Muscle layer of duodenum (tissue), 2 donors: Measurements from ENCODE around the gene LHFPL2.

Experiments used
- H3K27ac ChIP-seq: one replicate; pipeline ENCODE4 v1.7.0; 2013; ENCODE audit warnings: mild to moderate bottlenecking, low read length
- H3K27me3 ChIP-seq: one replicate; pipeline ENCODE4 v1.7.0; 2013; ENCODE audit warnings: low read depth, mild to moderate bottlenecking, control low read depth, low read length
- H3K36me3 ChIP-seq, 2 donors: one replicate each; pipeline ENCODE4 v1.7.0; 2013; ENCODE audit warnings: low read length in 2 of 2, control low read depth in 1 of 2, mild to moderate bottlenecking in 1 of 2; ENCODE audit not compliant: insufficient read depth in 2 of 2, control insufficient read depth in 1 of 2
- H3K4me1 ChIP-seq, 2 donors: one replicate each; pipeline ENCODE4 v1.7.0; 2013; ENCODE audit warnings: low read length in 2 of 2, mild to moderate bottlenecking in 2 of 2, control low read depth in 1 of 2, moderate library complexity in 1 of 2; ENCODE audit not compliant: insufficient read depth in 2 of 2, control insufficient read depth in 1 of 2
- H3K4me3 ChIP-seq, 2 donors: one replicate each; pipeline ENCODE4 v1.7.0; 2013; ENCODE audit warnings: low read length in 2 of 2, low read depth in 1 of 2, mild to moderate bottlenecking in 1 of 2
- H3K9me3 ChIP-seq, 2 donors: one replicate each; pipeline ENCODE4 v1.7.0; 2013; ENCODE audit warnings: low read length in 2 of 2, control low read depth in 1 of 2, mild to moderate bottlenecking in 1 of 2; ENCODE audit not compliant: control insufficient read depth in 1 of 2
- donor health status: healthy.

LHFPL2 gene

DNA sequence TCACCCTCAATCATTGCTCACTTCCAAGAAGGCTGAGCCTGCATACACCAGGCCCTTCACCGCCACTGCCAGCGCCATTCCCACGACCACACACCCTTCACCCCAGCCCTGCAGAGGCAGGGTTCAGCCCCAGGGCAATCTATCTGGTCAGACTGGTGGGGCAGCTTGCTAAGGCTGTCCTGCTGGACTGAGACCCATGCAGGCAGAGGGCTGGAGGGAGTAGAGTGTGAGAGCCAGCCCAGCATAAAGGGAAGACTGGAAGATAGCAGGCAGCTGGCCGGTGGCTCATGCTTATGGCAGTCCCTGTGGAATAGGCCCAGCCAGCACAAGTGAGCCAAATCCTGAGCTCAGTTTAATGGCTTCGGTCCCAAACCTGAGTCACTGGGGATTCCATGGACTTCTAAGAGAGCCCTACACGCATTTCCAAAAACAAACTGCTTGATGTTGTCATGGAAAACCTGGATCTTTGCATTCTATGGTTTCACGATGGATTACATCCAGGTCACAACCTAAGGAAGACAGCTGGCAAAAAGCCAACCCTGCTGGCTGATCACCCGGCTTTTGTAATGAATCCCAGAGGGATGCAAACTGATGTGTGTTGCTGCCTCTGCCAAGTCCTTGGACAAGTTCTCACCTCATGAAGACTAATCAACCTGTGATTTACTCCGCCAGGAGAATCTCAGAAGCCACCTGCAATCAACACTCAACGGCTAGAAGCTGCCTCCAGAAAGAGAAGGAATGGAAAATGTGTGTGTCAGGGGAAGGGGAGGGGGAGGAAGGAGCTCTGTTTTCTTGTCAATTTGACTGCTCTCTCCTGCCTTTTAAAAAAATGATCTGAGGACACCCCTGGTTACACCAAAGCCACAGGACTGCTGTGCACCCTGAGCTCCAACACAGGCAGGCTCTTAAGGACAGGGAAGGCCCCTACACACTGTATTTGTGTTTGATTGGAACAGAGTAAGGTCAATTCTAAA lies 143.6 kb downstream of the LHFPL2 start:
- Histone ChIP-seq H3K4me1 (peaks cover 20 to 50% of the 10 kb centered on the region in 2 donors), H3K9me3 (no peaks in the 10 kb centered on the region), H3K36me3 (no peaks in the 10 kb centered on the region), H3K27ac (peak overlapping the region; percentile 84), H3K27me3 (no peaks in the 10 kb centered on the region), H3K4me3 (peak overlapping the region; percentile 3 to 20)

DNA sequence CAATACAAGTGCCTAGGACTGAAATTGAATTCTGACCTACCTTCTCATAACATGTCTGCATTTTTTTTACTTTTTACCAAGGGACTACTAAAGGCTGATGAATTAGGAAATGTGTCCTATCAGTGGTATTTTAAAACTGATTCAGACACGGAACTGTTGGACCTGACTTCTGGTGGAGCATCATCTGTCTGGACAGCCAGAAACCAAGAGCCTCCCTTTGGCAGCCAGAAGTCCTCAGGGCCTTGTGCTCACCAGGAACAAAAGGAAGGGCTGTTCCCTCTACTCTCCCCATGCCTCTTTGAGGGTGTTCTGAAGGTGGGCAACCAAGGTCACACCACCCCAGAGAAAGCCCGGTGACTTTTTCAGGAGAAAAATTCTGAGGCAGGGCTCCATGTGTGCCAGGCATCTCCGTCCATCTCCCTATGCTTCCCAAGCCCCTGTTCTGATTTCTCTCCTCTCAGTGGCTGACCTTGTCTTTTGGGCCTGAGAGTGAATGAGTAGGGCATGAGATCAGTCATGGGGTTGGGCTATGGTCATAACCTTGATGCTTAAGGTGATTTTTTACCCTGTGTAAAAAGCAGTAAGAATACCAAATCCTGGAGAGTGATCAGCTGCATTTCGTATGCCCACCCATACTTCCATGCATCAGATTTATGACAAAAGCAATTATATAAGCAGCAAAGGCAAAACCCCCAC lies 144.5 kb downstream of the LHFPL2 start:
- Histone ChIP-seq H3K4me3 (no peak overlapping the region), H3K36me3 (no peaks in the 10 kb centered on the region), H3K27ac (peak overlapping the region; percentile 84), H3K9me3 (no peaks in the 10 kb centered on the region), H3K4me1 (peaks cover 22 to 51% of the 10 kb centered on the region in 2 donors), H3K27me3 (no peaks in the 10 kb centered on the region)

DNA sequence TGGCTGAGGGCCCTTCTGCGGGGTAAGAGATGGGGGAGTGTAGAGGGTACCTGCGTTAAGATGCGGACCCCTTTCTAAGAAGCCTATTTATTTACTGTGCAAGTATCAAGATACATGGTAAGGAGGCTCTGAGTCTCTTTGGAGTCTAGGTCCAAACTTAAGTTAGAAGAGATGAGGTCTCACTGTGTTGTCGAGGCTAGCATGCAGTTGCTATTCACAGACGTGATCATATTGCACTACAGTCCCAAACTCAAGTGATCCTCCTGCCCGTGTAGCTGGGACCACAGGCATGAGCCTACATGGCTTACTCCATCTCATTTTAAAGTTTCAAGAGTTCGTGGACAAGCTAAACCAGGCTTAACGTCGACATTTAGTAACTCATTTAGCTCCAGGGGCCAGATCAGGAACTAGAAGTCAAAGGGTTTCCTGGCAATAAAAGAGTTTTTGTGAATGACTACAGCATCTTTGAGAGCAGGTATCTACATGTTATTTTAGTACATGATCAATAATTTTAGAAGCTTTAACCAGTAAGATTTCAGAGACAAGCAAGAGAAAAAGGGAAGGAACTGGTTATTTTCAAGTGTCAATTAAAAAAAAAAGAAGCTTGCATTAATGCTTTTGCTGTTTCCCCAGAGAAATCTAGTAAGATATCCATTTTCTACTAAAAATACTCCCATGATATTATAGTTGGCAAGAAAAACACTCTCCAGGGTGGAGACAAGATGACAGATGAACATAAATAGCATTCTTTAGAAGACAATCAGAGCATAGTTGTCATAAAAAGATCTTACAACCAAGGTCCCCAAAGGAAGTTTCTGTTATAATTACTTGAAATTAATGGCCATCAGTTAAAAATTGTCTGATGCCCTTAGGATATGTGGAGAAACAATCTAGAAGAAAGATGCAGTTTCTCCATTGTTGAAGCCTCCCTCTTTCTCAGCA lies 146.9 kb downstream of the LHFPL2 start:
- H3K27me3 ChIP-seq = no peaks in the 10 kb centered on the region
- H3K36me3 ChIP-seq = no peaks in the 10 kb centered on the region
- H3K9me3 ChIP-seq = no peaks in the 10 kb centered on the region
- H3K4me3 ChIP-seq = no peak overlapping the region
- H3K27ac ChIP-seq = peak overlapping the region; percentile 5
- H3K4me1 ChIP-seq = peaks cover 32 to 61% of the 10 kb centered on the region in 2 donors

DNA sequence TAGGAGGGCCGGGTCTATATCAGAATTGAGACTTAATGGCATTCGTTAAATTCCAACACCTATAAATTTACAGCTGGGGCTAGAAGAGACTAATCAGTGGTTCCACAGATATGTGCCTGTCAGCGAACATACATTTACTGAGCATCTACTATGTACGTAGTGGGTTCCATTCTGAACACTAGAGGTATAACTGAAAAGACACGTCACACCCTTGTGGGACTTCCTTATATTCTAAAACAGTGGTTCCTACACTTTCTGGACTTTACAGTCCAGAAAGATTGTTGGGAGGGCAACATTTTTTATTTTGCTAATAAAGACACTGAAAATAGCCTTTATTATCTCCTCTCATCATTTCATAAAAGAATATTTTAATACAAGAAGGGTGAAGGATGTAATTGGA lies 147.7 kb downstream of the LHFPL2 start:
- no peak overlapping the region for H3K27ac ChIP-seq
- H3K4me3 ChIP-seq = no peak overlapping the region
- H3K9me3 ChIP-seq = no peaks in the 10 kb centered on the region
- H3K4me1 ChIP-seq = peaks cover 29 to 61% of the 10 kb centered on the region in 2 donors
- no peaks in the 10 kb centered on the region for H3K36me3 ChIP-seq
- no peaks in the 10 kb centered on the region for H3K27me3 ChIP-seq

DNA sequence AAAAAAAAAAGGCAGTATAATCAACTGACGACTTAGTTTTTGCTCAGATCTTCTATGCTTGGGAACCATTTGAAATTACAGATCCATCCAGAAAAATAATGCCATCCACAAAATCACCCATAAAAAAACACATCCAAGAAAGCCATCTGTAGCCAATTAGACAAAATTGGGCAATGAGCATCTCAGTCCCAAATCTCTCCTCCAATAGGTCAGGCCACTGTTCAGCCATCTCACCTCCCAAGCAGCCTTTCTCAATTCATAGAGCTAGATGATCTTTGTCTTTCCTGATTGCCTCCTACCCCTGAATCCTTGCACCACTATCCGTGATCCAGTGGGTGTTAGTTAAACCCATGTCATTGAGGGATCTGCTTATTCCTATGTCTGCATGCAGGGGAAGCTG lies 148.5 kb downstream of the LHFPL2 start:
- H3K4me3 ChIP-seq = no peak overlapping the region
- H3K9me3 ChIP-seq = no peaks in the 10 kb centered on the region
- H3K27me3 ChIP-seq = no peaks in the 10 kb centered on the region
- H3K36me3 ChIP-seq = no peaks in the 10 kb centered on the region
- H3K4me1 ChIP-seq = peaks cover 30 to 54% of the 10 kb centered on the region in 2 donors
- no peak overlapping the region for H3K27ac ChIP-seq

DNA sequence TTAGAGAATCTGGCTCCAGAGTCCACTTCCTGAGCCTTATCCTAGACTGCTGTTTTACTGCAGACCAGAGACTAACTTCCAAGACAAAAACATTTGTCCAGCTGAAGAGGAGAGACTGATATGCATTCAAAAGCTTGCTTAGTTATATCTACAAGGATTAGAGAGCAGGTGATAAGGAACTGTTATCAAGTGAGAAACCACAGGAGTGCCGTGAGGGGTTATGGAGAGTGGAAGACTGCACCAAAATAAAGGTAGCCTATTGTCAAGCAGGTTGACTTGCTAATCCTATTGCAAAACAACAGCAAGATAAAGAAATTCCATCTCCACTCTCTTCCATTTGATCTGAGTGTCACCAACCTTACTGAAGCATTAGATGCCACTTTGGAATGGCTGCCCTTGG lies 149.1 kb downstream of the LHFPL2 start:
- no peaks in the 10 kb centered on the region for H3K36me3 ChIP-seq
- no peak overlapping the region for H3K4me3 ChIP-seq
- H3K27ac ChIP-seq = no peak overlapping the region
- H3K9me3 ChIP-seq = no peaks in the 10 kb centered on the region
- no peaks in the 10 kb centered on the region for H3K27me3 ChIP-seq
- H3K4me1 ChIP-seq = peaks cover 27 to 48% of the 10 kb centered on the region in 2 donors

DNA sequence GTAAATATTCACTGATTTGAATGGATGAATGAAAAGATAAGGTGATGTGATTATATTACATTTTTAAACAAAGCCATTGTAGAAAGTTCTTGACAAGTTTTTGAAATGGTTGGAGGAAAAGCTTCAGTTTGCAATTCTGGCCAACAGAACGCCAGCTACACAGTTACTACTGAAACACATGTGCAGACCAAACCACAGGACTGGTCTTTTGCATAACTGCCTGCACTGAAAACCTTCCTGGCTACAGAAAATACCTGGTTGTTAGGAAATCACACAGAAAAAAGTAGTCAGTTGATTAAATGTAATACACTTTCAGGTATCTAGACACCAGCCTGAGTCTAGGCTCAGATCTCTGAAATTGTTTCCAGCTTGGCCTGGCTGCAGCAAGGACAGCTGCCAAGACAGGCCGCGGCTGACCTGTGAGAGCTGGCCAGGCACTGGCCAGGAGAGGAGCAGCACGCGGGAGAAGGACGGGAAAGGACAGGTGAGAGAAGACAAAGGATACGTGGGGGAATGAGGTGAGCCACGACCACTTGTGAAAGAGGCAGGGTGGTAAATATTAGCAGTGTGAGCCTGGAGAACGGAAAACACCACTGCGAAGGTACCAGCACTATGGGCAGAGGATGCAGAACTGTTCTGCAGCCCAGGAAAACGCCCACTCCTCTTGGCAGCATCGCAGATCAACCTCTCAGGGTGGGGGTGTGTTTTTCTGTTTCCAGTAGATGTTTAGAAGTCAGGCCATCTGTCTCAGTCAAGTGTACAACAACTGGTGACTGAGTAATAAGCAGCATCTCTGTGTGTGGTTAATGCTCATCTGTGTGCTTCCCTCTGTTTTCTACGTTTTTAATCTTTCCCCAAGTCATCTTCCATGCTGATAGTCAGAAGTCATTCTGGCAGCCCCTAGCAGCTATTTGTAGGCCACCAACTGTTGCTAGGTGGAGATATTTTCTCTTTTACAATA lies 150.7 kb downstream of the LHFPL2 start:
- Histone ChIP-seq H3K27ac (no peak overlapping the region), H3K36me3 (no peaks in the 10 kb centered on the region), H3K4me3 (no peak overlapping the region), H3K27me3 (no peaks in the 10 kb centered on the region), H3K9me3 (no peaks in the 10 kb centered on the region), H3K4me1 (peaks cover 27 to 46% of the 10 kb centered on the region in 2 donors)

DNA sequence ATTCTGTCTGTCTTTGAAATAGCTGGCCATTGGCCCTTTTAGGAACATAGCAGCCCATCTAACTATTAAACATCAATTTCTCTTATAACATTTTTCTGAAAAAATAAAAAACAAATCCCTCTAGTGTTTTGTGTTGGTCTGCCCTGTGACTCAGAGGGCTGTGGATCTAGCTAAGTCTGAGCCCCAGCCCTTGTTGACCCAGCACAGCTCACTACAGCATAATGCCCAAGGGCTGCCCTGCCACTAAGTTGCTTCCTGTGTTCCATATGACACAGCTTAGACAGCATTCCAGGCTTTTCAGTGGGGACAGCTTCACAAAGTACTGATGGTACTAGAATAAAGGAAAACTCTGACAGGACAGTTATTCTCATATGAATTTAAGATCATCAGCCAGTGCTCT lies 152.2 kb downstream of the LHFPL2 start:
- H3K4me3 ChIP-seq = no peak overlapping the region
- H3K9me3 ChIP-seq = no peaks in the 10 kb centered on the region
- H3K36me3 ChIP-seq = no peaks in the 10 kb centered on the region
- no peaks in the 10 kb centered on the region for H3K27me3 ChIP-seq
- peak overlapping the region; percentile 32 for H3K27ac ChIP-seq
- H3K4me1 ChIP-seq = peaks cover 22 to 44% of the 10 kb centered on the region in 2 donors

DNA sequence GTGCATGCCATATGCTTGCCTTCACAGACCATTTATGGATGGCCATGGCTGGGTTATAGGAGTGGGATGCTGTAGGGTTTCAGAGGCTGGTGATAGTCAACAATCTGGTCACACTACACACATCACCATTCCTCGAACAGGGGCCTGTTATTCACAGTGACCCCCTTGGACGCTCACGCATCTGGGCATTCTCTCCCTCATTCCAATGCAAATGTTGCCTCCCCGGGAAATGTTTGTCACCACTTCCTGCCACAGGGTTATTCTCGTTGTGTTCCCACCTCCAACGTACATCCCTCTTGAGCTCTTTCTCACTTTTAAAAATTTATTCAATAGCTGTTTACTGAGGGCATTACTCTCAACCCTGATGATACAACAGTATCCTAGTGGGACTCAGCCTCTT lies 152.8 kb downstream of the LHFPL2 start:
- Histone ChIP-seq H3K4me3 (no peak overlapping the region), H3K36me3 (no peaks in the 10 kb centered on the region), H3K27ac (peak overlapping the region; percentile 32), H3K27me3 (no peaks in the 10 kb centered on the region), H3K9me3 (no peaks in the 10 kb centered on the region), H3K4me1 (peaks cover 20 to 42% of the 10 kb centered on the region in 2 donors)

DNA sequence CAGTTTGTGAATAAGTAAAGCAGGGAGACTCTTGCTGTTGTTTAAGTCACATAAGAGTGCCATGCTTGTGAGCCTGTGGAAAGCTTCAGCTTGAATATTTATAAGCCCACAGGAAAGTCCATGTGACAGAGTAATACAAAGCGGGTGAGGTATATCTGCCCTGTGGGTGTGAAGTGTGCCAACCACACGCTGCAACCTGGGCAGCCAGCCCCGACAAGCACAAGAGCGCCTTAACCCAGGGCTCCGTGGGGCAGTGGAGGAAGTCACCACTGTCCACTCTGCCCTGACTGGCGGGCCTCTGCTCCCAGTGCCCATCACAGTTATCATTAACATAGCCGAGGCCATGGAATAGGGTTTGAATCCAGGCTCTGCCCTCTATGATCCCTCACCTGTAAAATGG lies 155.9 kb downstream of the LHFPL2 start:
- Histone ChIP-seq H3K27me3 (no peaks in the 10 kb centered on the region), H3K27ac (no peak overlapping the region), H3K9me3 (no peaks in the 10 kb centered on the region), H3K36me3 (peaks cover 12 to 18% of the 10 kb centered on the region in 2 donors), H3K4me1 (peaks cover 14 to 17% of the 10 kb centered on the region in 2 donors), H3K4me3 (no peak overlapping the region)
